SK-N-SH (cell line): ENCODE results near the gene LPIN1. TPM values are rescaled to one million over a fixed set of nuclear protein-coding genes. Genes with fewer than 3 reads are reported as not detected.

Experiments used
- CTCF ChIA-PET: fragments of 300-600, 350-600 bp; formaldehyde crosslinking; extraction: SDS; loops from one replicate; lab custom pipeline; 2021; lab: Yijun Ruan, JAX
- POLR2A ChIA-PET: fragments of 350-600 bp; sonication (Branson Sonifier 250); formaldehyde crosslinking; extraction: SDS; loops from one replicate; lab custom pipeline; 2020; ENCODE audit warnings: antibody characterized with exemption, inconsistent platforms; lab: Yijun Ruan, JAX
- DNase-seq: peaks from one replicate; pipeline ENCODE4 v3.0.0; 2012
- H2AFZ ChIP-seq: fragments of 200-600 bp; sonication (generic); 2 replicates; pipeline ENCODE4 v1.8.1; 2016; ENCODE audit warnings: antibody characterized with exemption, mild to moderate bottlenecking, low read depth
- H3F3A ChIP-seq: fragments of 200-600 bp; sonication (generic); replicated peaks from 2 replicates; pipeline ENCODE3; 2016; ENCODE audit warnings: antibody characterized with exemption, mild to moderate bottlenecking; ENCODE audit not compliant: insufficient read depth
- H3K27ac ChIP-seq, 2 experiments: fragments of 200-500 bp in 1 of 2; fragments of 200-600 bp in 1 of 2; sonication (Bioruptor generic) in 1 of 2; sonication (generic), shearing (Covaris generic) in 1 of 2; 2 replicates each; pipeline versions ENCODE4 v1.5.1 to v1.6.1; 2014 to 2016; ENCODE audit warnings: low read depth in 2 of 2, inconsistent platforms in 1 of 2, low read length in 1 of 2, mild to moderate bottlenecking in 1 of 2, mixed read lengths in 1 of 2
- H3K27me3 ChIP-seq: fragments of 200-600 bp; sonication (generic), shearing (Covaris generic); 2 replicates; pipeline ENCODE4 v1.6.1; 2016; ENCODE audit warnings: mixed run types; ENCODE audit not compliant: insufficient read depth
- H3K36me3 ChIP-seq, 2 experiments: fragments of 200-500 bp in 1 of 2; fragments of 200-600 bp in 1 of 2; sonication (Bioruptor generic) in 1 of 2; sonication (generic) in 1 of 2; replicated peaks in 1 of 2; 2 replicates each; pipeline versions ENCODE3 to v1.5.1; 2014 to 2016; ENCODE audit warnings: low read length in 1 of 2, mild to moderate bottlenecking in 1 of 2; ENCODE audit not compliant: insufficient read depth in 2 of 2, control insufficient read depth in 1 of 2
- H3K4me1 ChIP-seq, 2 experiments: fragments of 200-500 bp in 1 of 2; fragments of 200-600 bp in 1 of 2; sonication (Bioruptor generic) in 1 of 2; sonication (generic), shearing (Covaris generic) in 1 of 2; 2 replicates each; pipeline versions ENCODE4 v1.5.1 to v1.6.1; 2014 to 2016; ENCODE audit warnings: low read depth in 1 of 2, low read length in 1 of 2, mixed run types in 1 of 2; ENCODE audit not compliant: insufficient read depth in 2 of 2, control insufficient read depth in 1 of 2
- H3K4me2 ChIP-seq: fragments of 200-600 bp; sonication (generic), shearing (Covaris generic); 2 replicates; pipeline ENCODE4 v1.6.1; 2017; ENCODE audit warnings: mixed run types
- H3K4me3 ChIP-seq, 2 experiments: fragments of 200-500 bp in 1 of 2; fragments of 200-600 bp in 1 of 2; sonication (Bioruptor generic) in 1 of 2; sonication (generic), shearing (Covaris generic) in 1 of 2; 2 replicates each; pipeline versions ENCODE4 v1.5.1 to v1.8.1; 2014 to 2016; ENCODE audit warnings: low read depth in 2 of 2, inconsistent platforms in 1 of 2, low read length in 1 of 2, mild to moderate bottlenecking in 1 of 2, mixed read lengths in 1 of 2, moderate library complexity in 1 of 2
- H3K79me2 ChIP-seq: fragments of 200-600 bp; sonication (generic); 2 replicates; pipeline ENCODE4 v1.8.1; 2017; ENCODE audit warnings: mild to moderate bottlenecking; ENCODE audit not compliant: insufficient read depth
- H3K9ac ChIP-seq: fragments of 200-600 bp; sonication (generic); 2 replicates; pipeline ENCODE4 v1.6.1; 2017; ENCODE audit warnings: mixed run types
- H3K9me2 ChIP-seq: fragments of 200-600 bp; sonication (generic); 2 replicates; pipeline ENCODE4 v1.6.1; 2017; ENCODE audit warnings: mixed run types
- H3K9me3 ChIP-seq: fragments of 200-600 bp; sonication (generic); 2 replicates; pipeline ENCODE4 v1.6.1; 2017; ENCODE audit warnings: mixed run types, mild to moderate bottlenecking, moderate library complexity
- H4K20me1 ChIP-seq: fragments of 200-600 bp; sonication (generic); 2 replicates; pipeline ENCODE4 v1.6.1; 2017; ENCODE audit warnings: mild to moderate bottlenecking, mixed run types; ENCODE audit not compliant: insufficient read depth
- EZH2phosphoT487 ChIP-seq: fragments of 200-600 bp; sonication (generic); IDR thresholded peaks from 2 replicates; pipeline ENCODE4 v1.6.1; 2017; ENCODE audit warnings: low read depth, mixed run types, mild to moderate bottlenecking, antibody characterized with exemption, moderate library complexity, borderline replicate concordance
- FOSL2 ChIP-seq: IDR thresholded peaks from 2 replicates; pipeline ENCODE4 v1.4.0; 2012; ENCODE audit warnings: low read depth, mild to moderate bottlenecking, moderate library complexity, borderline replicate concordance
- GABPA ChIP-seq: IDR thresholded peaks from 2 replicates; pipeline ENCODE4 v1.4.0; 2012; ENCODE audit warnings: low read depth, mild to moderate bottlenecking
- GATA2 ChIP-seq: sonication (generic); formaldehyde crosslinking; IDR thresholded peaks from 2 replicates; pipeline ENCODE4 v1.5.0; 2020; ENCODE audit warnings: mild to moderate bottlenecking, missing genetic modification reagents
- JUND ChIP-seq: IDR thresholded peaks from 2 replicates; pipeline ENCODE4 v1.4.0; 2012
- MEF2A ChIP-seq: IDR thresholded peaks from 2 replicates; pipeline ENCODE4 v1.4.0; 2012; ENCODE audit warnings: low read depth, borderline replicate concordance
- MXI1 ChIP-seq: IDR thresholded peaks from 2 replicates; pipeline ENCODE4 v1.6.1; 2012; ENCODE audit warnings: mild to moderate bottlenecking, low read depth, low read length, improper control_type of control experiment
- RCOR1 ChIP-seq: fragments of 150-350 bp; IDR thresholded peaks from 2 replicates; pipeline ENCODE4 v1.6.1; 2017; ENCODE audit warnings: antibody characterized with exemption, low read length
- RFX5 ChIP-seq: IDR thresholded peaks from 2 replicates; pipeline ENCODE4 v1.6.1; 2012; ENCODE audit warnings: mild to moderate bottlenecking, improper control_type of control experiment, low read length
- RXRA ChIP-seq: IDR thresholded peaks from 2 replicates; pipeline ENCODE4 v1.4.0; 2012; ENCODE audit warnings: low read depth, mild to moderate bottlenecking, borderline replicate concordance
- TAF1 ChIP-seq: IDR thresholded peaks from 2 replicates; pipeline ENCODE4 v1.6.1; 2012; ENCODE audit warnings: low read depth, mild to moderate bottlenecking, low read length, moderate library complexity, borderline replicate concordance
- YY1 ChIP-seq: IDR thresholded peaks from 2 replicates; pipeline ENCODE4 v1.4.0; 2012; ENCODE audit warnings: low read depth, mild to moderate bottlenecking
- WGBS: methylation state at CpG from one replicate; pipeline ENCODE4 v1.1.6; 2017; ENCODE audit warnings: low lambda C conversion rate; 5-methylcytosine and 5-hydroxymethylcytosine counted together
- polyA plus RNA-seq, 3 experiments: library from polyadenylated mRNA; depleted of rRNA; stranded (reverse); fragments of >200 nt; gene quantifications; 2 replicates each; pipeline ENCODE4 v1.2.3, GENCODE V29; 2012
- TF ChIP-seq, protein P1 (sequence below): IDR thresholded peaks from 2 replicates; pipeline ENCODE4 v1.4.0; 2012; ENCODE audit warnings: low read depth, borderline replicate concordance
- TF ChIP-seq, protein P2 (sequence below): fragments of 200-600 bp; sonication (generic); IDR thresholded peaks from 2 replicates; pipeline ENCODE4 v1.6.1; 2017; ENCODE audit warnings: antibody characterized with exemption, mild to moderate bottlenecking, moderate library complexity
- TF ChIP-seq, protein P3 (sequence below): IDR thresholded peaks from 2 replicates; pipeline ENCODE4 v1.4.0; 2012; ENCODE audit warnings: low read depth
- TF ChIP-seq, protein P4 (sequence below): fragments of 150-350 bp; IDR thresholded peaks from 2 replicates; pipeline ENCODE4 v1.6.1; 2017; ENCODE audit warnings: antibody characterized with exemption, low read length, low read depth, borderline replicate concordance

The LPIN1 gene
- polyA plus RNA-seq, 1 of the 3 experiments (the other 2 are of a cell fraction) = 22.1 TPM

DNA sequence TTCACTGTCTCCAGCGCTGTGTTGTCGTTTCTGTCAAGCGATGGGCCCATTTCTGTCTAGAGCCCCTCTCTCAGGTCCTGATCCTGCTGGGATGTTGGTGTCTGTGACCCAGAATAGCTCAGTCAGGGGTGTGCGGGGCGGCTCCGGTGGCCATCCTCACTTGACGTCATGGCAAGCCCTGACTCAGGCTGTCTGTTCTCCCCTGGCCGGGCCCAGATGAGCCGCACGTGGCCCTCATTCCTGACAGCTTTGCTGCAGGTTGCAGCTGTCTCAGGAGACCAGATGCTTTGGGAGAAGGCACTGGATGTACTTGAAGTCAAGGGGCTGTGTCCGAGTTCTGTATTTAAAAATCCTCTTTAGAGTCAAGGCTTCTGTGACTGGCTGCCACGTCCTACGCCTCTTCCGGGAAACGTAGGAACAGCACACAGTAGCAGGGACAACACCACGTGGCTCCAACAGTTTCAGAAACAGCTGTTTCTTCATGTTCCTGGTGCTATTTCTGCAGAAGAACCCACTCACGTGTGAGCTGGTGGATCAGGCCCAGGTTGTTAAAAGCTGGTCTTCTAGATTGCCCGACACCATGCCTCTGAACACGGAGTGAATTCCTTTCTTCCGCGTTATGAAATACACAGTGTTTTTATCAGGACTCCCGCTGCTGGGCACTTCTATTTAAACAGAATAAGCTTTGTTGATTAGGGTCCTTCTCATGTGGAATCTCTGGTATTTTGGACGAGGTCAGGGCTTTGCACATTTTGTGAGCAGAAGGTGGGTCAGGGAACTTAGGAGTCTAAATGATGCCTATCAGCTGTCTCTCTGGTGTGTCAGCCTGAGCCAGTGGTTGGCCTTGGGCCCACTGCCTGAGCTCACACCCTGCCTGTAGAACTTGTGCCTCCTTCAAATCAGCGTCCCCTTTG lies 48.2 kb upstream of the LPIN1 start (continued):
- no peak for TF ChIP-seq EZH2phosphoT487
- no peak for TF ChIP-seq FOSL2
- TF ChIP-seq, protein P1, sequence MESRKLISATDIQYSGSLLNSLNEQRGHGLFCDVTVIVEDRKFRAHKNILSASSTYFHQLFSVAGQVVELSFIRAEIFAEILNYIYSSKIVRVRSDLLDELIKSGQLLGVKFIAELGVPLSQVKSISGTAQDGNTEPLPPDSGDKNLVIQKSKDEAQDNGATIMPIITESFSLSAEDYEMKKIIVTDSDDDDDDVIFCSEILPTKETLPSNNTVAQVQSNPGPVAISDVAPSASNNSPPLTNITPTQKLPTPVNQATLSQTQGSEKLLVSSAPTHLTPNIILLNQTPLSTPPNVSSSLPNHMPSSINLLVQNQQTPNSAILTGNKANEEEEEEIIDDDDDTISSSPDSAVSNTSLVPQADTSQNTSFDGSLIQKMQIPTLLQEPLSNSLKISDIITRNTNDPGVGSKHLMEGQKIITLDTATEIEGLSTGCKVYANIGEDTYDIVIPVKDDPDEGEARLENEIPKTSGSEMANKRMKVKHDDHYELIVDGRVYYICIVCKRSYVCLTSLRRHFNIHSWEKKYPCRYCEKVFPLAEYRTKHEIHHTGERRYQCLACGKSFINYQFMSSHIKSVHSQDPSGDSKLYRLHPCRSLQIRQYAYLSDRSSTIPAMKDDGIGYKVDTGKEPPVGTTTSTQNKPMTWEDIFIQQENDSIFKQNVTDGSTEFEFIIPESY = no peak
- no peak for TF ChIP-seq TAF1
- no peak for TF ChIP-seq RXRA
- TF ChIP-seq GABPA = no peak
- TF ChIP-seq, protein P2, sequence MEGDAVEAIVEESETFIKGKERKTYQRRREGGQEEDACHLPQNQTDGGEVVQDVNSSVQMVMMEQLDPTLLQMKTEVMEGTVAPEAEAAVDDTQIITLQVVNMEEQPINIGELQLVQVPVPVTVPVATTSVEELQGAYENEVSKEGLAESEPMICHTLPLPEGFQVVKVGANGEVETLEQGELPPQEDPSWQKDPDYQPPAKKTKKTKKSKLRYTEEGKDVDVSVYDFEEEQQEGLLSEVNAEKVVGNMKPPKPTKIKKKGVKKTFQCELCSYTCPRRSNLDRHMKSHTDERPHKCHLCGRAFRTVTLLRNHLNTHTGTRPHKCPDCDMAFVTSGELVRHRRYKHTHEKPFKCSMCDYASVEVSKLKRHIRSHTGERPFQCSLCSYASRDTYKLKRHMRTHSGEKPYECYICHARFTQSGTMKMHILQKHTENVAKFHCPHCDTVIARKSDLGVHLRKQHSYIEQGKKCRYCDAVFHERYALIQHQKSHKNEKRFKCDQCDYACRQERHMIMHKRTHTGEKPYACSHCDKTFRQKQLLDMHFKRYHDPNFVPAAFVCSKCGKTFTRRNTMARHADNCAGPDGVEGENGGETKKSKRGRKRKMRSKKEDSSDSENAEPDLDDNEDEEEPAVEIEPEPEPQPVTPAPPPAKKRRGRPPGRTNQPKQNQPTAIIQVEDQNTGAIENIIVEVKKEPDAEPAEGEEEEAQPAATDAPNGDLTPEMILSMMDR = no peak
- no peak for TF ChIP-seq JUND
- no peak for TF ChIP-seq RFX5
- no peak for TF ChIP-seq MXI1

DNA sequence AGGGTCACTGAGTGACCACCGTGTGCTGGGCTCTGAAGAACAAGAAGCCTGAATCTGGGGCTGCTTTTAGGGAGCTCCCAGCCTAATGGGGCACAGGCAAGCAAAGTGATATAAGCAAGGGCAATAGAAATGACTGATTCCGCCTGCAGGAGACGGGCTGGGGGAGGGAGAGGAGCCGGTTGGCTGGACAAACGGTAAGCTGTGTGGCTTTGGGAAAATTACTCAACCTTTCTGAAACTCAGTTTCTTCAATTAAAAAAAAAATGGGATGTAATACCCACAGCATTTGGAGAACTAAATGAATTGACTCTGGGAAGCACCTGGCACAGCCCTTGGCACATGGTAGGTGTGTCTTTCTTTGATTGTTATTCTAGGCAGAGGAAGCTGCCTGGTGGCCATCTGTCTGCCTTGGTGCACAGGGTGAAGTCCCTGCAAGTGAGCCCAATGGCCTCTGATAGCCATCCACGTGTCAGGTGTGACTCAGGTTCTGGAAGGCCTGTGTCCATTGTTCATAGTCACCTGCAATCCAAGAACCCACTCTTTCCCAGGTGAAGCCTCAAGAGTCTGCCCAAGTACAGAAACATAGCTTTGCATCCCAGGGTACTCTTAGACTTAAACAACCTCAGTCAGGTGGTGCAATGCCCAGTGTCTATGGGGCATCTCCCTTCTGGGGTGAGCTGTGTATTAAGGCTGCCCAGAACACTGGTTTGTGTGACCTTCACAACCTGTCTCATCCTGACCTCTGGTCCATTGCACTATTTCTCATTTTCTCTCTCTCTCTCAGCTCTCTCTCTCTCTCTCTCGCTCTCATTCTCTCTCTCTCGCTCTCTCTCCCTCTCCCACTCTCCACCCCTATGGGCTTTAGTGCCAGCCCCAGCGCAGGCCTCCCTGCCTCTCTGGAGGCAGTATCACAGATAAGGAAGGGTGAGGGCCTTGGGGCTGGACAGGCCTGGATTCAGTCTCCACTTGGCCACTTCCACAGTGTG lies 46.5 kb upstream of the LPIN1 start:
- peak; percentile 49 for DNase-seq
- H3K27me3 ChIP-seq = no peaks in the 10 kb centered on the region
- H3K9ac ChIP-seq = no peak overlapping the region
- H3K27ac ChIP-seq = no peak overlapping the region
- peaks cover 23% of the 10 kb centered on the region for H3F3A ChIP-seq
- POLR2A ChIA-PET = interaction anchor here (1.2 to 1.3 kb wide), 2 partner anchors 19 to 39 kb away, joined by 3 read pairs; no protein-coding TSS in a partner anchor
- peaks cover 21 to 42% of the 10 kb centered on the region in 2 experiments; a peak in 3 of 4 replicates for H3K4me1 ChIP-seq
- no peak overlapping the region for H3K4me2 ChIP-seq
- TF ChIP-seq MEF2A (no peak), GATA2 (CRISPR knock-in tag) (peak; percentile 41; the same call in 1 of the 2 replicates), RCOR1 (no peak), YY1 (no peak)
- TF ChIP-seq, protein P3, sequence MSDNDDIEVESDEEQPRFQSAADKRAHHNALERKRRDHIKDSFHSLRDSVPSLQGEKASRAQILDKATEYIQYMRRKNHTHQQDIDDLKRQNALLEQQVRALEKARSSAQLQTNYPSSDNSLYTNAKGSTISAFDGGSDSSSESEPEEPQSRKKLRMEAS = no peak
- TF ChIP-seq, protein P4, sequence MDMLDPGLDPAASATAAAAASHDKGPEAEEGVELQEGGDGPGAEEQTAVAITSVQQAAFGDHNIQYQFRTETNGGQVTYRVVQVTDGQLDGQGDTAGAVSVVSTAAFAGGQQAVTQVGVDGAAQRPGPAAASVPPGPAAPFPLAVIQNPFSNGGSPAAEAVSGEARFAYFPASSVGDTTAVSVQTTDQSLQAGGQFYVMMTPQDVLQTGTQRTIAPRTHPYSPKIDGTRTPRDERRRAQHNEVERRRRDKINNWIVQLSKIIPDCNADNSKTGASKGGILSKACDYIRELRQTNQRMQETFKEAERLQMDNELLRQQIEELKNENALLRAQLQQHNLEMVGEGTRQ = no peak
- no peaks in the 10 kb centered on the region for H3K79me2 ChIP-seq
- no peaks in the 10 kb centered on the region for H3K9me2 ChIP-seq
- H3K9me3 ChIP-seq = no peaks in the 10 kb centered on the region
- WGBS = 74% methylated on average over 9 of the region's 9 CpGs
- no peak overlapping the region for H3K4me3 ChIP-seq
- H4K20me1 ChIP-seq = no peaks in the 10 kb centered on the region
- H2AFZ ChIP-seq = no peak overlapping the region
- CTCF ChIA-PET = interaction anchor here (0.7 to 31.9 kb wide), 9 partner anchors 9 to 85 kb away, joined by 3 to 886 read pairs (median 6); partner anchors contain the start of gene LPIN1
- no peaks in the 10 kb centered on the region for H3K36me3 ChIP-seq
